Right atrium auricular region (tissue), 2 donors: Measurements from ENCODE around the gene GABBR2. TPM values are rescaled to one million over a fixed set of nuclear protein-coding genes. Genes with fewer than 3 reads are reported as not detected.

Experiments used
- DNase-seq: peaks from one replicate; pipeline ENCODE4 v3.0.0-alpha.2; 2019; ENCODE audit warnings: low spot score
- H3K27ac ChIP-seq, 2 donors: fragments of 200-600 bp; sonication (generic); 1 replicate in 1 of 2; 2 replicates in 1 of 2; pipeline ENCODE4 v1.5.1; 2016 to 2019
- H3K27me3 ChIP-seq, 2 donors: fragments of 200-600 bp; sonication (generic); one replicate each; pipeline versions ENCODE4 v1.5.1 to v1.6.0; 2017 to 2019
- H3K36me3 ChIP-seq: fragments of 200-600 bp; sonication (generic); one replicate; pipeline ENCODE4 v1.5.1; 2016
- H3K4me1 ChIP-seq, 2 donors: fragments of 200-600 bp; sonication (generic); one replicate each; pipeline versions ENCODE4 v1.5.1 to v1.6.0; 2017 to 2019
- H3K4me3 ChIP-seq, 2 donors: fragments of 200-600 bp; sonication (generic); 1 replicate in 1 of 2; 2 replicates in 1 of 2; pipeline ENCODE4 v1.5.1; 2017 to 2019; ENCODE audit warnings: mild to moderate bottlenecking in 1 of 2, moderate library complexity in 1 of 2
- H3K9me3 ChIP-seq, 2 donors: fragments of 200-600 bp; sonication (generic); one replicate each; pipeline ENCODE4 v1.5.1; 2019
- total RNA-seq, 2 donors: library from RNA; depleted of rRNA; stranded (reverse); fragments of >200 nt; gene quantifications; one replicate each; pipeline ENCODE4 v1.1.0, GENCODE V29; 2016
- TF ChIP-seq, protein P1 (sequence below), 2 donors: fragments of 200-600 bp; sonication (generic); IDR thresholded peaks; one replicate each; pipeline ENCODE4 v1.5.1; 2019; ENCODE audit warnings: antibody characterized with exemption in 2 of 2

GABBR2 gene
- total RNA-seq, 2 donors from 2014 or later: 0.22 TPM; not detected in 1

DNA sequence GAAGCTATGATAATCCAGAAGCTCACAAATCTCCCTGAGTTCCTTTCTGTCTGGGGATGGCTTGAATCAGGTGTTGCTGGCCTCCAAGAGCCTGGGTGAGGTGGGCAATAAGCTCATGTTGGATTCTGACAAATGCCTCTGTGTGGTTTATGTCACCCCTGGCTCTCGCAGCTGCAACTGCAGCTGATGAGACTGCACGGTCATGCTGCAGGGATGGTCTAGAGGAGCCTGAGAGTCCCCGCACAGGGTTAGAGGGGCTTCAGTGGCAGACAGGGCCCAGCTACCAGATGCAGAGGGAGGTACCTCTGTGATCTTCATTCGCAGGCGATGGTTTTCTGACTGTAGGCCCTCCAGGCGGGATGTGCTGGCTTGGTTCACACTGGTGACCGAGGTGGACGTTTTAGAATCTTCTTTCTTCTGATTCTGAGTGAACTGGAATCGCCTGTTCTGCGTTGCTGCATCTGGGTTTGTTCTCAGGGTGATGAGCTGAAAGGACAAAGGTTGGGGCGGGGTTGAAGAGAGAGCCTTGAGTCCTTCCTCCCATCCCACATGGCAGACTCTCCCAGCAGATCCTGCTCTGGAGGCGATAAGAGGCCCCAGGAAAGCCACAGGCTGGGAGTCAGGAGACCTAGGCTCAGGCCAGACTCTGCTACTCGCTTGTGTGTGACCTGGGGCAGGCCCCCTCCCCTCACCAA, 405.6 kb downstream of the GABBR2 start:
- no peak overlapping the region for H3K27ac ChIP-seq
- no peak for DNase-seq
- H3K36me3 ChIP-seq: no peaks in the 10 kb centered on the region
- no peak overlapping the region for H3K4me3 ChIP-seq
- H3K4me1 ChIP-seq: peaks cover 0 to 5% of the 10 kb centered on the region in 2 donors
- TF ChIP-seq, protein P1, sequence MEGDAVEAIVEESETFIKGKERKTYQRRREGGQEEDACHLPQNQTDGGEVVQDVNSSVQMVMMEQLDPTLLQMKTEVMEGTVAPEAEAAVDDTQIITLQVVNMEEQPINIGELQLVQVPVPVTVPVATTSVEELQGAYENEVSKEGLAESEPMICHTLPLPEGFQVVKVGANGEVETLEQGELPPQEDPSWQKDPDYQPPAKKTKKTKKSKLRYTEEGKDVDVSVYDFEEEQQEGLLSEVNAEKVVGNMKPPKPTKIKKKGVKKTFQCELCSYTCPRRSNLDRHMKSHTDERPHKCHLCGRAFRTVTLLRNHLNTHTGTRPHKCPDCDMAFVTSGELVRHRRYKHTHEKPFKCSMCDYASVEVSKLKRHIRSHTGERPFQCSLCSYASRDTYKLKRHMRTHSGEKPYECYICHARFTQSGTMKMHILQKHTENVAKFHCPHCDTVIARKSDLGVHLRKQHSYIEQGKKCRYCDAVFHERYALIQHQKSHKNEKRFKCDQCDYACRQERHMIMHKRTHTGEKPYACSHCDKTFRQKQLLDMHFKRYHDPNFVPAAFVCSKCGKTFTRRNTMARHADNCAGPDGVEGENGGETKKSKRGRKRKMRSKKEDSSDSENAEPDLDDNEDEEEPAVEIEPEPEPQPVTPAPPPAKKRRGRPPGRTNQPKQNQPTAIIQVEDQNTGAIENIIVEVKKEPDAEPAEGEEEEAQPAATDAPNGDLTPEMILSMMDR (IDR thresholded peaks at IDR 0.05): no peak
- H3K27me3 ChIP-seq: no peaks in the 10 kb centered on the region
- no peaks in the 10 kb centered on the region for H3K9me3 ChIP-seq

GRCh38 chr9:98302150-98302549, 406.6 kb downstream of the GABBR2 start:
- peaks cover 0 to 5% of the 10 kb centered on the region in 2 donors for H3K4me1 ChIP-seq
- no peaks in the 10 kb centered on the region for H3K9me3 ChIP-seq
- H3K4me3 ChIP-seq: no peak overlapping the region
- DNase-seq: no peak
- TF ChIP-seq, protein P1 (IDR thresholded peaks at IDR 0.05): no peak
- no peak overlapping the region for H3K27ac ChIP-seq
- H3K27me3 ChIP-seq: no peaks in the 10 kb centered on the region
- no peaks in the 10 kb centered on the region for H3K36me3 ChIP-seq

DNA sequence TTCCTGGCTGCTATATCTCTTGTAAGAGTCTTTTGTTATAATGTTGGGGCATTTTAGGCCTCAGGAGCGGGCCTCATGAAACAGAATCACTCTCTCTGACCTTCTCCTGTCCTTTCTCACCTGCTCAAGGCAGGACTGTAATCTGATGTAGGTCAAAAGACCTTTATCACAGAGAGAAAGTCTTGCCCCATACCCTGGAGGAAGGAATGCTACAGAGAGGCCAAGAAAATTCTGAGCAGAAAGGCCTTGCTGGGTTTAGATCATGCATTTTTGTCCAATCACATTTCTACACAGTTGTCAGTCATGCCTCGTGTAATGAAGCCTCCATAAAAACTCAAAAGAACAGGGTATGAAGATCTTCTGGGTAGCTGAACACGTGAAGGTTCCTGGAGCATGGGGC, 408.1 kb downstream of the GABBR2 start:
- no peaks in the 10 kb centered on the region for H3K36me3 ChIP-seq

GRCh38 chr9:98298476-98298875, 410.3 kb downstream of the GABBR2 start:
- Histone ChIP-seq H3K4me3 (no peak overlapping the region), H3K9me3 (no peaks in the 10 kb centered on the region), H3K27ac (no peak overlapping the region), H3K4me1 (peaks cover 0 to 5% of the 10 kb centered on the region in 2 donors), H3K36me3 (no peaks in the 10 kb centered on the region), H3K27me3 (no peaks in the 10 kb centered on the region)
- DNase-seq: no peak
- TF ChIP-seq, protein P1 (IDR thresholded peaks at IDR 0.05): no peak

More for the DNA sequence above, 408.1 kb downstream of the GABBR2 start:
- Histone ChIP-seq H3K9me3 (no peaks in the 10 kb centered on the region), H3K4me1 (peaks cover 0 to 5% of the 10 kb centered on the region in 2 donors), H3K27ac (no peak overlapping the region), H3K27me3 (no peaks in the 10 kb centered on the region), H3K4me3 (no peak overlapping the region)
- DNase-seq: no peak
- TF ChIP-seq, protein P1 (IDR thresholded peaks at IDR 0.05): no peak

DNA sequence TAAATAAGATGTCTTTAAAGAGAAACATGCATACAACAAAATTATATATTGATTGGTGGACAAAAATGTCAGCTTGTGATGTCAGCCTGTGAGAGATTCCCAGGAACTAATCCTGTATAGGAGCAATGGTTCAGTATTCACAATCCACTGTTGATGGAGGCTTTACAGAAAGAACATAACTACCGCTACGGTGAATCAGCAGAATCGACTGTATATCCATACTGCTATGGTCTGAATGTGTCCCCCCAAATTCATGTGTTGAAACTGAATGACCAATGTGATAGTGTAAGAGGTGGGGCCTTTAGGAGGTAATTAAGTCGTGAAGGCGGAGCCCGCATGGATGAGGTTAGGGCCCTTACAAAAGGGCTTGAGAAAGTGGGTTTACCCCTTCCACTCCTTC, 412.9 kb downstream of the GABBR2 start:
- no peaks in the 10 kb centered on the region for H3K36me3 ChIP-seq
- no peaks in the 10 kb centered on the region for H3K9me3 ChIP-seq
- H3K4me3 ChIP-seq: no peak overlapping the region
- H3K27ac ChIP-seq: no peak overlapping the region
- no peaks in the 10 kb centered on the region for H3K4me1 ChIP-seq
- no peak for DNase-seq
- no peaks in the 10 kb centered on the region for H3K27me3 ChIP-seq
- TF ChIP-seq, protein P1 (IDR thresholded peaks at IDR 0.05): no peak

DNA sequence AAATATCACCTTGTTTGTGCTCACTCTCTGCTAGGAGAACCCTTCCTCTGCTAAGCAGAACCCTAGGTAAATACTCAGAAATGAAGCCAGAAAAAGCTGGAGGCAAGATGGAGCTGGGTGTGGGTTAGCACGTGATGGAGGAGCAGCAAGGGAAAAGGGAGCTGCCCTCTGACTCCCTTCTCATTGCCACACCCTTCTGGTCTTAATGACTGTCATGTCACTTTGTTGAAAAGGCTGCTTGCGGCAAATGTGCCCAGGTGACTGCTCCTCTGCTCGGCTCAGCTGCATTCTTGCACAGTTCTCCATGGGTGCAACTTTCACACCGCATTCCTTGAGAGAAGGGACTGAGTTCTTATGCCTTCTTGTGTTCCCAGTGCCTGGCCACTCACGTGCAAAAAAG, 416.9 kb downstream of the GABBR2 start:
- Histone ChIP-seq H3K4me3 (no peak overlapping the region), H3K4me1 (no peaks in the 10 kb centered on the region), H3K9me3 (no peaks in the 10 kb centered on the region), H3K27me3 (no peaks in the 10 kb centered on the region), H3K27ac (no peak overlapping the region), H3K36me3 (no peaks in the 10 kb centered on the region)
- TF ChIP-seq, protein P1 (IDR thresholded peaks at IDR 0.05): no peak
- no peak for DNase-seq
